Smooth muscle cell (in vitro differentiated cells): ENCODE measurements around the gene RPL35A. TPM values are rescaled to one million over a fixed set of nuclear protein-coding genes. Genes with fewer than 3 reads are reported as not detected.

Experiments used
- DNase-seq: peaks from one replicate; lab custom pipeline; 2025; ENCODE audit not compliant: unreplicated experiment; lab: John Stamatoyannopoulos, UW
- H2AFZ ChIP-seq: fragments of 200-600 bp; sonication (generic); 2 replicates; pipeline ENCODE4 v1.6.0; 2016; ENCODE audit warnings: antibody characterized with exemption, low read depth, mild to moderate bottlenecking
- H3F3A ChIP-seq: fragments of 200-600 bp; sonication (generic); 2 replicates; pipeline ENCODE4 v1.6.0; 2017; ENCODE audit warnings: antibody characterized with exemption, low read depth
- H3K27ac ChIP-seq: fragments of 200-600 bp; sonication (generic); 2 replicates; pipeline ENCODE4 v1.5.1; 2016; ENCODE audit warnings: low read depth, mild to moderate bottlenecking
- H3K27me3 ChIP-seq: fragments of 200-600 bp; sonication (generic); 2 replicates; pipeline ENCODE4 v1.6.1; 2016; ENCODE audit warnings: low read depth, mild to moderate bottlenecking
- H3K36me3 ChIP-seq: fragments of 200-600 bp; sonication (generic); 2 replicates; pipeline ENCODE4 v1.5.1; 2016; ENCODE audit warnings: low read depth
- H3K4me1 ChIP-seq: fragments of 200-600 bp; sonication (generic); 2 replicates; pipeline ENCODE4 v1.5.1; 2016; ENCODE audit warnings: low read depth
- H3K4me2 ChIP-seq: fragments of 200-600 bp; sonication (generic); 2 replicates; pipeline ENCODE4 v1.6.0; 2016; ENCODE audit warnings: mild to moderate bottlenecking
- H3K4me3 ChIP-seq: fragments of 200-600 bp; sonication (generic); 2 replicates; pipeline ENCODE4 v1.5.1; 2016; ENCODE audit warnings: mild to moderate bottlenecking
- H3K79me2 ChIP-seq: fragments of 200-600 bp; sonication (generic); 2 replicates; pipeline ENCODE4 v1.6.0; 2016; ENCODE audit warnings: low read depth, mild to moderate bottlenecking
- H3K9ac ChIP-seq: fragments of 200-600 bp; sonication (generic); 2 replicates; pipeline ENCODE4 v1.6.0; 2016; ENCODE audit warnings: low read depth
- H3K9me3 ChIP-seq: fragments of 200-600 bp; sonication (generic); replicated peaks from 2 replicates; pipeline ENCODE4 v1.5.1; 2016; ENCODE audit warnings: low read depth
- H4K20me1 ChIP-seq: fragments of 200-600 bp; sonication (generic); 2 replicates; pipeline ENCODE4 v1.6.0; 2016; ENCODE audit warnings: low read depth
- WGBS: methylation state at CpG from one replicate; pipeline ENCODE4 v1.1.7; 2016; ENCODE audit warnings: low lambda C conversion rate; 5-methylcytosine and 5-hydroxymethylcytosine counted together
- polyA plus RNA-seq: library from polyadenylated mRNA; unstranded; fragments of >200 nt; fragmentation: Nextera tagmentation; extraction: Ambion mirVana; gene quantifications from 2 replicates; pipeline ENCODE4 v1.2.1, GENCODE V29; 2016
- total RNA-seq: library from RNA; depleted of rRNA; stranded (reverse); fragments of >200 nt; gene quantifications from 2 replicates; pipeline ENCODE4 v1.2.3, GENCODE V29; 2014
- TF ChIP-seq, protein P1 (sequence below): fragments of 200-600 bp; sonication (generic); IDR thresholded peaks from 2 replicates; pipeline ENCODE4 v1.5.1; 2017; ENCODE audit warnings: borderline replicate concordance, mild to moderate bottlenecking, antibody characterized with exemption; ENCODE audit not compliant: insufficient read depth, poor library complexity, severe bottlenecking

The RPL35A gene
- total and polyA plus RNA-seq, 2 experiments from 2014 or later, result 778 to 1,156 TPM

- H3K4me2 ChIP-seq, result peak overlapping the region; percentile 97
These were observed 3.3 kb downstream of the RPL35A start for GRCh38 chr3:197953325-197953724.

GRCh38 chr3:197953881-197954280, 3.9 kb downstream of the RPL35A start:
- peak overlapping the region; percentile 98 for H3K27ac ChIP-seq
- TF ChIP-seq, protein P1, sequence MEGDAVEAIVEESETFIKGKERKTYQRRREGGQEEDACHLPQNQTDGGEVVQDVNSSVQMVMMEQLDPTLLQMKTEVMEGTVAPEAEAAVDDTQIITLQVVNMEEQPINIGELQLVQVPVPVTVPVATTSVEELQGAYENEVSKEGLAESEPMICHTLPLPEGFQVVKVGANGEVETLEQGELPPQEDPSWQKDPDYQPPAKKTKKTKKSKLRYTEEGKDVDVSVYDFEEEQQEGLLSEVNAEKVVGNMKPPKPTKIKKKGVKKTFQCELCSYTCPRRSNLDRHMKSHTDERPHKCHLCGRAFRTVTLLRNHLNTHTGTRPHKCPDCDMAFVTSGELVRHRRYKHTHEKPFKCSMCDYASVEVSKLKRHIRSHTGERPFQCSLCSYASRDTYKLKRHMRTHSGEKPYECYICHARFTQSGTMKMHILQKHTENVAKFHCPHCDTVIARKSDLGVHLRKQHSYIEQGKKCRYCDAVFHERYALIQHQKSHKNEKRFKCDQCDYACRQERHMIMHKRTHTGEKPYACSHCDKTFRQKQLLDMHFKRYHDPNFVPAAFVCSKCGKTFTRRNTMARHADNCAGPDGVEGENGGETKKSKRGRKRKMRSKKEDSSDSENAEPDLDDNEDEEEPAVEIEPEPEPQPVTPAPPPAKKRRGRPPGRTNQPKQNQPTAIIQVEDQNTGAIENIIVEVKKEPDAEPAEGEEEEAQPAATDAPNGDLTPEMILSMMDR, result no peak
- peaks cover 9% of the 10 kb centered on the region for H3K36me3 ChIP-seq
- no peaks in the 10 kb centered on the region for H3K27me3 ChIP-seq
- H3K9me3 ChIP-seq, result no peaks in the 10 kb centered on the region
- DNase-seq, result no peak
- H3K4me1 ChIP-seq, result peaks cover 21% of the 10 kb centered on the region
- 95% methylated on average over 7 of the region's 7 CpGs for WGBS
- H3F3A ChIP-seq, result peaks cover 73% of the 10 kb centered on the region
- H4K20me1 ChIP-seq, result peaks cover 56% of the 10 kb centered on the region
- H3K4me3 ChIP-seq, result no peak overlapping the region
- H3K9ac ChIP-seq, result no peak overlapping the region
- no peak overlapping the region for H3K4me2 ChIP-seq
- no peak overlapping the region for H2AFZ ChIP-seq
- peaks cover 38% of the 10 kb centered on the region for H3K79me2 ChIP-seq

More at GRCh38 chr3:197953325-197953724, 3.3 kb downstream of the RPL35A start:
- 63% methylated on average over 6 of the region's 6 CpGs for WGBS
- H3K4me1 ChIP-seq, result peaks cover 21% of the 10 kb centered on the region
- H2AFZ ChIP-seq, result no peak overlapping the region
- peak overlapping the region; percentile 98 for H3K27ac ChIP-seq
- no peak overlapping the region for H3K4me3 ChIP-seq
- peaks cover 56% of the 10 kb centered on the region for H4K20me1 ChIP-seq
- H3K9me3 ChIP-seq, result no peaks in the 10 kb centered on the region
- H3K79me2 ChIP-seq, result peaks cover 38% of the 10 kb centered on the region
- TF ChIP-seq, protein P1, result no peak
- no peak for DNase-seq
- H3F3A ChIP-seq, result peaks cover 68% of the 10 kb centered on the region
- no peaks in the 10 kb centered on the region for H3K27me3 ChIP-seq
- H3K9ac ChIP-seq, result no peak overlapping the region
- peaks cover 9% of the 10 kb centered on the region for H3K36me3 ChIP-seq

DNA sequence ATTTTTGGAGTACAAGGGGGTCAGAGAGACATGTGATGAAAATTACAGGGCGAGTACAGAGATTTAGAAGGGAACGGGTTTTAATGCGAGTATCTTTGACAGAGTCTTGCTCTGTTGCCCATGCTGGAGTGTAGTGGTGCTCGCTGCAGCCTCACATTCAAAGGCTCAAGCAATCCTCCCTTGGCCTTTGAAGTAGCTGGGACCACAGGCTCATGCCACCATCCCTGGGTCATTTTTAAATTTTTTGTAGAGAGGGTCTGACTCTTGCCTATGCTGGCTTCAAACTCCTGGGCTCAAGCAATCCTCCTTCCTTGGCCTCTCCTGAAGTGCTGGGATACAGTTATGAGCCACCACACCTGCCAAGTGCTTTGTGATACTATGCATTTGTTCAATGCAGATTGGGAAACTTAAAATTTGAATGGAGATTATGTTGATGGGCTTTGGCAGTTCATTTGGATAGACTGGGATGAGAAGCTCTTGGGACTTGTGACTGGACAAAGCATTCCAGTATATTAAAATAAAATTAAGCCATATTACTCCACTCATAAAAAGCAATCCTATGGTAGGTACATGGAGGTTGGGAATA, 6.0 kb downstream of the RPL35A start:
- peaks cover 24% of the 10 kb centered on the region for H3K4me1 ChIP-seq
- DNase-seq, result no peak
- TF ChIP-seq, protein P1, result no peak
- H4K20me1 ChIP-seq, result peaks cover 52% of the 10 kb centered on the region
- 98% methylated on average over 4 of the region's 4 CpGs for WGBS
- no peaks in the 10 kb centered on the region for H3K27me3 ChIP-seq
- no peak overlapping the region for H3K4me3 ChIP-seq
- no peak overlapping the region for H3K4me2 ChIP-seq
- H2AFZ ChIP-seq, result no peak overlapping the region
- H3K79me2 ChIP-seq, result peaks cover 30% of the 10 kb centered on the region
- peak overlapping the region; percentile 80 for H3K27ac ChIP-seq
- no peaks in the 10 kb centered on the region for H3K9me3 ChIP-seq
- H3K9ac ChIP-seq, result no peak overlapping the region
- H3F3A ChIP-seq, result peaks cover 74% of the 10 kb centered on the region
- peaks cover 9% of the 10 kb centered on the region for H3K36me3 ChIP-seq

- no peak overlapping the region for H3K4me2 ChIP-seq
- peaks cover 9% of the 10 kb centered on the region for H3K36me3 ChIP-seq
- H3K9ac ChIP-seq, result no peak overlapping the region
These were observed 6.6 kb downstream of the RPL35A start for GRCh38 chr3:197956626-197956988.

More at GRCh38 chr3:197956626-197956988, 6.6 kb downstream of the RPL35A start:
- Histone ChIP-seq H3K4me1 (peaks cover 24% of the 10 kb centered on the region), H3K9me3 (no peaks in the 10 kb centered on the region), H4K20me1 (peaks cover 46% of the 10 kb centered on the region), H3K27ac (peak overlapping the region; percentile 80), H3F3A (peaks cover 71% of the 10 kb centered on the region), H2AFZ (no peak overlapping the region), H3K4me3 (no peak overlapping the region), H3K79me2 (peaks cover 24% of the 10 kb centered on the region), H3K27me3 (no peaks in the 10 kb centered on the region)
- DNase-seq, result no peak
- 100% methylated on average over 2 of the region's 2 CpGs for WGBS
- TF ChIP-seq, protein P1, result no peak
